ENCODE measurements around the gene ANKRD13C.

DNA sequence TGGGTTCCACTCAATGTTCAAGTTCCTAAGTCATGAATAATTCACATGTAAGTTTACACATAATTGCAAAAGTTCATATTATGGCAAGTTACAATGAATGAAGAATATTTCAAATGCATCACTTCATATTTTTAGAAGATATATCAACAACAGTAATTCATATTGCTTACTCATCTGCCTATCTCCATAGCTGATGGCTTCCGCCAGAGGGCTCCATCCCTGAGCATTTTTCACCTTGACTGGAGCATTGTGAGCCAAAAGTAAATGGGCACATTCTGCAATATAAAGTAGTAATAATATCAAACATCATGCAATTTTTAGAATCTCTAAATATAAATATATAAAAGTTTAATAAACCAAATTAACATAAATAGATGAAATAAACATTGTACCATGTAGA is 29.8 kb downstream of the ANKRD13C start:
- TF ChIP-seq ZNF514 (tag by site-specific recombination; IDR thresholded peaks at IDR 0.05) (no peak), ZNF707 (tag by site-specific recombination; IDR thresholded peaks at IDR 0.05) (no peak), SP3 (tag by site-specific recombination; IDR thresholded peaks at IDR 0.05) (no peak)
- TF ChIP-seq, protein P1, sequence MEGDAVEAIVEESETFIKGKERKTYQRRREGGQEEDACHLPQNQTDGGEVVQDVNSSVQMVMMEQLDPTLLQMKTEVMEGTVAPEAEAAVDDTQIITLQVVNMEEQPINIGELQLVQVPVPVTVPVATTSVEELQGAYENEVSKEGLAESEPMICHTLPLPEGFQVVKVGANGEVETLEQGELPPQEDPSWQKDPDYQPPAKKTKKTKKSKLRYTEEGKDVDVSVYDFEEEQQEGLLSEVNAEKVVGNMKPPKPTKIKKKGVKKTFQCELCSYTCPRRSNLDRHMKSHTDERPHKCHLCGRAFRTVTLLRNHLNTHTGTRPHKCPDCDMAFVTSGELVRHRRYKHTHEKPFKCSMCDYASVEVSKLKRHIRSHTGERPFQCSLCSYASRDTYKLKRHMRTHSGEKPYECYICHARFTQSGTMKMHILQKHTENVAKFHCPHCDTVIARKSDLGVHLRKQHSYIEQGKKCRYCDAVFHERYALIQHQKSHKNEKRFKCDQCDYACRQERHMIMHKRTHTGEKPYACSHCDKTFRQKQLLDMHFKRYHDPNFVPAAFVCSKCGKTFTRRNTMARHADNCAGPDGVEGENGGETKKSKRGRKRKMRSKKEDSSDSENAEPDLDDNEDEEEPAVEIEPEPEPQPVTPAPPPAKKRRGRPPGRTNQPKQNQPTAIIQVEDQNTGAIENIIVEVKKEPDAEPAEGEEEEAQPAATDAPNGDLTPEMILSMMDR (tag by site-specific recombination; IDR thresholded peaks at IDR 0.05): no peak
- TF ChIP-seq, protein P2, sequence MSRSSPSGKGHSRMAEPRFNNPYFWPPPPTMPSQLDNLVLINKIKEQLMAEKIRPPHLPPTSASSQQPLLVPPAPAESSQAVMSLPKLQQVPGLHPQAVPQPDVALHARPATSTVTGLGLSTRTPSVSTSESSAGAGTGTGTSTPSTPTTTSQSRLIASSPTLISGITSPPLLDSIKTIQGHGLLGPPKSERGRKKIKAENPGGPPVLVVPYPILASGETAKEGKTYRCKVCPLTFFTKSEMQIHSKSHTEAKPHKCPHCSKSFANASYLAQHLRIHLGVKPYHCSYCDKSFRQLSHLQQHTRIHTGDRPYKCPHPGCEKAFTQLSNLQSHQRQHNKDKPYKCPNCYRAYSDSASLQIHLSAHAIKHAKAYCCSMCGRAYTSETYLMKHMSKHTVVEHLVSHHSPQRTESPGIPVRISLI (tag by site-specific recombination; IDR thresholded peaks at IDR 0.05): no peak
- TF ChIP-seq, protein P3, sequence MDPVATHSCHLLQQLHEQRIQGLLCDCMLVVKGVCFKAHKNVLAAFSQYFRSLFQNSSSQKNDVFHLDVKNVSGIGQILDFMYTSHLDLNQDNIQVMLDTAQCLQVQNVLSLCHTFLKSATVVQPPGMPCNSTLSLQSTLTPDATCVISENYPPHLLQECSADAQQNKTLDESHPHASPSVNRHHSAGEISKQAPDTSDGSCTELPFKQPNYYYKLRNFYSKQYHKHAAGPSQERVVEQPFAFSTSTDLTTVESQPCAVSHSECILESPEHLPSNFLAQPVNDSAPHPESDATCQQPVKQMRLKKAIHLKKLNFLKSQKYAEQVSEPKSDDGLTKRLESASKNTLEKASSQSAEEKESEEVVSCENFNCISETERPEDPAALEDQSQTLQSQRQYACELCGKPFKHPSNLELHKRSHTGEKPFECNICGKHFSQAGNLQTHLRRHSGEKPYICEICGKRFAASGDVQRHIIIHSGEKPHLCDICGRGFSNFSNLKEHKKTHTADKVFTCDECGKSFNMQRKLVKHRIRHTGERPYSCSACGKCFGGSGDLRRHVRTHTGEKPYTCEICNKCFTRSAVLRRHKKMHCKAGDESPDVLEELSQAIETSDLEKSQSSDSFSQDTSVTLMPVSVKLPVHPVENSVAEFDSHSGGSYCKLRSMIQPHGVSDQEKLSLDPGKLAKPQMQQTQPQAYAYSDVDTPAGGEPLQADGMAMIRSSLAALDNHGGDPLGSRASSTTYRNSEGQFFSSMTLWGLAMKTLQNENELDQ (tag by site-specific recombination; IDR thresholded peaks at IDR 0.05; ENCODE audit: low read depth): no peak
- TF ChIP-seq, protein P4, sequence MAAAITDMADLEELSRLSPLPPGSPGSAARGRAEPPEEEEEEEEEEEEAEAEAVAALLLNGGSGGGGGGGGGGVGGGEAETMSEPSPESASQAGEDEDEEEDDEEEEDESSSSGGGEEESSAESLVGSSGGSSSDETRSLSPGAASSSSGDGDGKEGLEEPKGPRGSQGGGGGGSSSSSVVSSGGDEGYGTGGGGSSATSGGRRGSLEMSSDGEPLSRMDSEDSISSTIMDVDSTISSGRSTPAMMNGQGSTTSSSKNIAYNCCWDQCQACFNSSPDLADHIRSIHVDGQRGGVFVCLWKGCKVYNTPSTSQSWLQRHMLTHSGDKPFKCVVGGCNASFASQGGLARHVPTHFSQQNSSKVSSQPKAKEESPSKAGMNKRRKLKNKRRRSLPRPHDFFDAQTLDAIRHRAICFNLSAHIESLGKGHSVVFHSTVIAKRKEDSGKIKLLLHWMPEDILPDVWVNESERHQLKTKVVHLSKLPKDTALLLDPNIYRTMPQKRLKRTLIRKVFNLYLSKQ (tag by site-specific recombination; IDR thresholded peaks at IDR 0.05; ENCODE audit: borderline replicate concordance): no peak
